ENCODE results near the gene HDAC9.

HDAC9 gene

GRCh38 chr7:18497082-18497481, 1.5 kb downstream of the HDAC9 start:
- TF ChIP-seq REST (IDR thresholded peaks at IDR 0.05; ENCODE audit: insufficient read depth in 1 of 2, low read depth in 2 of 2, low read length in 2 of 2) = no peak
- no peak for TF ChIP-seq FOXP2 (optimal IDR thresholded peaks at IDR 0.05; ENCODE audit: borderline replicate concordance, extremely low read depth, extremely low read length, insufficient read depth)
- TF ChIP-seq POLR2AphosphoS5 (IDR thresholded peaks at IDR 0.05; ENCODE audit: low read depth, low read length) = no peak
- TF ChIP-seq SIN3A (IDR thresholded peaks at IDR 0.05; ENCODE audit: borderline replicate concordance, insufficient read depth, low read length) = no peak
- no peak for TF ChIP-seq TAF1 (IDR thresholded peaks at IDR 0.05; ENCODE audit: borderline replicate concordance, insufficient read depth, low read length)

- TF ChIP-seq TAF1 (IDR thresholded peaks at IDR 0.05; ENCODE audit: borderline replicate concordance, insufficient read depth, low read length) = no peak
- TF ChIP-seq REST (IDR thresholded peaks at IDR 0.05; ENCODE audit: insufficient read depth in 1 of 2, low read depth in 2 of 2, low read length in 2 of 2) = no peak
- TF ChIP-seq POLR2AphosphoS5 (IDR thresholded peaks at IDR 0.05; ENCODE audit: low read depth, low read length) = no peak
- TF ChIP-seq FOXP2 (optimal IDR thresholded peaks at IDR 0.05; ENCODE audit: borderline replicate concordance, extremely low read depth, extremely low read length, insufficient read depth) = no peak
- no peak for TF ChIP-seq SIN3A (IDR thresholded peaks at IDR 0.05; ENCODE audit: borderline replicate concordance, insufficient read depth, low read length)
Observed at GRCh38 chr7:18497800-18498199, 2.3 kb downstream of the HDAC9 start.

- TF ChIP-seq FOXP2 (optimal IDR thresholded peaks at IDR 0.05; ENCODE audit: borderline replicate concordance, extremely low read depth, extremely low read length, insufficient read depth) = no peak
- TF ChIP-seq SIN3A (IDR thresholded peaks at IDR 0.05; ENCODE audit: borderline replicate concordance, insufficient read depth, low read length) = no peak
- TF ChIP-seq REST (IDR thresholded peaks at IDR 0.05; ENCODE audit: insufficient read depth in 1 of 2, low read depth in 2 of 2, low read length in 2 of 2) = no peak
- TF ChIP-seq TAF1 (IDR thresholded peaks at IDR 0.05; ENCODE audit: borderline replicate concordance, insufficient read depth, low read length) = no peak
- TF ChIP-seq POLR2AphosphoS5 (IDR thresholded peaks at IDR 0.05; ENCODE audit: low read depth, low read length) = no peak
Observed at GRCh38 chr7:18498341-18498740, 2.8 kb downstream of the HDAC9 start.

- no peak for TF ChIP-seq SIN3A (IDR thresholded peaks at IDR 0.05; ENCODE audit: borderline replicate concordance, insufficient read depth, low read length)
- TF ChIP-seq FOXP2 (optimal IDR thresholded peaks at IDR 0.05; ENCODE audit: borderline replicate concordance, extremely low read depth, extremely low read length, insufficient read depth) = no peak
- no peak for TF ChIP-seq REST (IDR thresholded peaks at IDR 0.05; ENCODE audit: insufficient read depth in 1 of 2, low read depth in 2 of 2, low read length in 2 of 2)
- no peak for TF ChIP-seq POLR2AphosphoS5 (IDR thresholded peaks at IDR 0.05; ENCODE audit: low read depth, low read length)
- TF ChIP-seq TAF1 (IDR thresholded peaks at IDR 0.05; ENCODE audit: borderline replicate concordance, insufficient read depth, low read length) = no peak
Observed at GRCh38 chr7:18499407-18500177, 4.0 kb downstream of the HDAC9 start.

All from PFSK-1 (cell line).